Measurements from ENCODE around the gene ITGB6.

ITGB6 gene

DNA sequence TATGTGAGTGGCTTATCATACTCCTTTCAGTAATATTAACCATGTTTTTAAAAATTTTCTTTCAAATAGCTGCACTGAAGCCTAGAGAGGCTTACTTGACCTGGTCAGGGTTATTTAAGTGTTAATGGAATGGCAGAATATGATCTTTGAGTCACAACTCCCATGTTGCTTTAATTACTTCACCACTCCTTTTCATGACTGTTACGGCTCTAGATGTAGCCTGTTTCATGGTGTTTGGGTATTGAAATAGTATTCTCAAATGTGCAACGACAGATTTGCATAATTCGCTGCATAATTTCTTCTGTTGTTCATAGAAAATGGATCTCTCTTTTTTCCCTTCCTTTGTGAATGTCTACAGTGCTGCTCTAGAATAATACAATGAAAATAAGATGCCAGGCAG lies 86.1 kb downstream of the ITGB6 start:
- H3K27ac ChIP-seq (ENCODE audit: low read depth, low read length) = no peak overlapping the region
- TF ChIP-seq, protein P1, sequence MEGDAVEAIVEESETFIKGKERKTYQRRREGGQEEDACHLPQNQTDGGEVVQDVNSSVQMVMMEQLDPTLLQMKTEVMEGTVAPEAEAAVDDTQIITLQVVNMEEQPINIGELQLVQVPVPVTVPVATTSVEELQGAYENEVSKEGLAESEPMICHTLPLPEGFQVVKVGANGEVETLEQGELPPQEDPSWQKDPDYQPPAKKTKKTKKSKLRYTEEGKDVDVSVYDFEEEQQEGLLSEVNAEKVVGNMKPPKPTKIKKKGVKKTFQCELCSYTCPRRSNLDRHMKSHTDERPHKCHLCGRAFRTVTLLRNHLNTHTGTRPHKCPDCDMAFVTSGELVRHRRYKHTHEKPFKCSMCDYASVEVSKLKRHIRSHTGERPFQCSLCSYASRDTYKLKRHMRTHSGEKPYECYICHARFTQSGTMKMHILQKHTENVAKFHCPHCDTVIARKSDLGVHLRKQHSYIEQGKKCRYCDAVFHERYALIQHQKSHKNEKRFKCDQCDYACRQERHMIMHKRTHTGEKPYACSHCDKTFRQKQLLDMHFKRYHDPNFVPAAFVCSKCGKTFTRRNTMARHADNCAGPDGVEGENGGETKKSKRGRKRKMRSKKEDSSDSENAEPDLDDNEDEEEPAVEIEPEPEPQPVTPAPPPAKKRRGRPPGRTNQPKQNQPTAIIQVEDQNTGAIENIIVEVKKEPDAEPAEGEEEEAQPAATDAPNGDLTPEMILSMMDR (IDR thresholded peaks at IDR 0.05; ENCODE audit: low read depth, low read length, poor library complexity, severe bottlenecking) = no peak
- no peak for TF ChIP-seq EZH2phosphoT487 (IDR thresholded peaks at IDR 0.05; ENCODE audit: borderline replicate concordance, low read length)
- no peaks in the 10 kb centered on the region for H3K9me2 ChIP-seq (replicated peaks; ENCODE audit: control insufficient read depth, low read length)
- peaks cover 8% of the 10 kb centered on the region for H3K27me3 ChIP-seq (ENCODE audit: control insufficient read depth, low read length)
- no peak overlapping the region for H3K4me2 ChIP-seq (ENCODE audit: low read length)
- H4K20me1 ChIP-seq (ENCODE audit: control insufficient read depth, insufficient read depth, low read depth, low read length) = no peaks in the 10 kb centered on the region
- no peaks in the 10 kb centered on the region for H3F3A ChIP-seq (ENCODE audit: control insufficient read depth, insufficient read depth)
- H3K79me2 ChIP-seq (ENCODE audit: control insufficient read depth, low read length) = no peaks in the 10 kb centered on the region
- H3K9me3 ChIP-seq (ENCODE audit: control insufficient read depth, insufficient read depth, low read length) = no peaks in the 10 kb centered on the region
- no peak overlapping the region for H3K4me3 ChIP-seq (ENCODE audit: low read length)
- H3K4me1 ChIP-seq (ENCODE audit: control insufficient read depth, low read length) = no peaks in the 10 kb centered on the region
- no peaks in the 10 kb centered on the region for H3K36me3 ChIP-seq (ENCODE audit: control insufficient read depth, low read length)

DNA sequence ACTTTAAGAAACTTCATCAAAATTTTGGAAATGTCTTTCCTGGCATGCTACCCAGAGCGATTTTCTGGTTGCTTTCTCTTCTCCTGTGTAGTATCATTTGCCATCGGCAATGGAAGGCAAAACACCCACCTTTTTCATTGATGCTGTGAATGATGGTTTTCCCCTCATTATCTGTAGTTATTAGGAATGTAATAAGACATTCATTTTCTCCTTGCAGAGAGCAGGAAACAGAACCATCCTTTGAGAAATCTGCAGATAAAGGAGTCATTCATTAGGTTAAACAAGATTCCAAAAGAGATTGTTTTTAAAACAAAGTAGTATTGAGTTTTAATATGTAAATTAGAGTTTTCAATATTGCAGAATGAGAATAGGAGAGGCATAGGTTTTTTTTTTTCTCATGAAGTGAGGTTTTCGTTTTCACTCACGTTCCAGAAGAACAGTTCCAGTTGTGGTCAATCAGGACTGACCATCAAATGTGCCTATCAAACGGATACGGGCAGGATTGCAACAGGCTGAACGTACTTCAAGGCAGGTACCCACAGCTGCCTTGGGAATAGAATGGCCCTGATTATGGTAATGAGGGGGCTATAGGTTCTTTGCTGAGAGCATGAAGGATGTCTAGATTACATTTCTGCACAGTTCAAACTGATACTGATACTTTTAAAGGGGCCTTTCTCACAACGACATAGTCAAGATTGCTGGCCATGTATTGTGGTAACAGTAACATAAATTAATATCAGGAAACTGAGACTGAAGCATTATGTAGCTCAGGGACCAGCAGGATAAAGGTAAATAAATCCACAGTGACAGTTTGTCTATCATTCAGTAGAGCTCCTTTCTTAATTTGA lies 87.9 kb downstream of the ITGB6 start:
- Histone ChIP-seq H3K4me3 (ENCODE audit: low read length) (no peak overlapping the region), H3K4me2 (ENCODE audit: low read length) (no peak overlapping the region), H3K4me1 (ENCODE audit: control insufficient read depth, low read length) (no peaks in the 10 kb centered on the region), H3K9me3 (ENCODE audit: control insufficient read depth, insufficient read depth, low read length) (no peaks in the 10 kb centered on the region), H3K9me2 (replicated peaks; ENCODE audit: control insufficient read depth, low read length) (no peaks in the 10 kb centered on the region), H4K20me1 (ENCODE audit: control insufficient read depth, insufficient read depth, low read depth, low read length) (no peaks in the 10 kb centered on the region), H3K27me3 (ENCODE audit: control insufficient read depth, low read length) (peaks cover 8% of the 10 kb centered on the region), H3K27ac (ENCODE audit: low read depth, low read length) (no peak overlapping the region), H3K79me2 (ENCODE audit: control insufficient read depth, low read length) (no peaks in the 10 kb centered on the region), H3K36me3 (ENCODE audit: control insufficient read depth, low read length) (no peaks in the 10 kb centered on the region), H3F3A (ENCODE audit: control insufficient read depth, insufficient read depth) (no peaks in the 10 kb centered on the region)
- TF ChIP-seq, protein P1 (IDR thresholded peaks at IDR 0.05; ENCODE audit: low read depth, low read length, poor library complexity, severe bottlenecking) = no peak
- no peak for TF ChIP-seq EZH2phosphoT487 (IDR thresholded peaks at IDR 0.05; ENCODE audit: borderline replicate concordance, low read length)

DNA sequence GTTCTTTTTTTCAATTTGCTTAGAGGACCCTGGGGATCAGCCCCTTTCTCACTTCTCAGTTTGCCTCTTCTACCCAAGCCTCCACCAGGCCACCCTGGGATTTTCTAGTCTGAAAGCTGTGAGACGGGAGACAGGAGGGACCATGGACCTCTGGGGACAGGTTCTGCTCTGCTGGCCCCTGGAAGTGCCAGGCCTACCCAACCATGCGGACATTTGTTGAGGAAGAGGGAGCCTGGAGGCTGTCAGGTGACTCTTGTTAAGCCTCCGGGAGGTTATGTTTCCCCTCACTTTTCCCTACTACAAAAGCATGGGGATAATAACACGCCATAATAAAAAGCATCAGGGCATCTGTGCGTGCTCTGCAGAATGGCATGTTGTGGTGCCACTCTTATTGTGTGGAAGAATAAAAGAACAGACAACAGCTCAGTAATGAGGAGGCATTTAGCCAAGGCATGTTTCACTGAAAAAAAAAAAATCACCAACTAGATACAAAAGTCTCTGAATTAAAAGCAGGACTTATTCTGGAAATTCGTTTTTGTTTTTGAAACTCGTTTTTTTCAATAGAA lies 89.3 kb downstream of the ITGB6 start:
- Histone ChIP-seq H3K27ac (ENCODE audit: low read depth, low read length) (no peak overlapping the region), H3K4me1 (ENCODE audit: control insufficient read depth, low read length) (no peaks in the 10 kb centered on the region), H3K79me2 (ENCODE audit: control insufficient read depth, low read length) (no peaks in the 10 kb centered on the region), H3F3A (ENCODE audit: control insufficient read depth, insufficient read depth) (no peaks in the 10 kb centered on the region), H3K36me3 (ENCODE audit: control insufficient read depth, low read length) (no peaks in the 10 kb centered on the region), H3K4me2 (ENCODE audit: low read length) (no peak overlapping the region), H3K4me3 (ENCODE audit: low read length) (no peak overlapping the region), H3K27me3 (ENCODE audit: control insufficient read depth, low read length) (peaks cover 8% of the 10 kb centered on the region), H3K9me2 (replicated peaks; ENCODE audit: control insufficient read depth, low read length) (no peaks in the 10 kb centered on the region), H4K20me1 (ENCODE audit: control insufficient read depth, insufficient read depth, low read depth, low read length) (no peaks in the 10 kb centered on the region), H3K9me3 (ENCODE audit: control insufficient read depth, insufficient read depth, low read length) (no peaks in the 10 kb centered on the region)
- TF ChIP-seq EZH2phosphoT487 (IDR thresholded peaks at IDR 0.05; ENCODE audit: borderline replicate concordance, low read length) = no peak
- TF ChIP-seq, protein P1 (IDR thresholded peaks at IDR 0.05; ENCODE audit: low read depth, low read length, poor library complexity, severe bottlenecking) = no peak

Measured in DOHH2 (cell line).